ENCODE results near the gene UGT1A8. TPM values are rescaled to one million over a fixed set of nuclear protein-coding genes. Genes with fewer than 3 reads are reported as not detected.
"Not testable (repeated sequence)": the region's sequence is repeated elsewhere in the genome, so short reads cannot be mapped to it uniquely, and the experiment has no call there.

UGT1A8 gene
- total RNA-seq, 4 donors from 2014 or later = not detected

DNA sequence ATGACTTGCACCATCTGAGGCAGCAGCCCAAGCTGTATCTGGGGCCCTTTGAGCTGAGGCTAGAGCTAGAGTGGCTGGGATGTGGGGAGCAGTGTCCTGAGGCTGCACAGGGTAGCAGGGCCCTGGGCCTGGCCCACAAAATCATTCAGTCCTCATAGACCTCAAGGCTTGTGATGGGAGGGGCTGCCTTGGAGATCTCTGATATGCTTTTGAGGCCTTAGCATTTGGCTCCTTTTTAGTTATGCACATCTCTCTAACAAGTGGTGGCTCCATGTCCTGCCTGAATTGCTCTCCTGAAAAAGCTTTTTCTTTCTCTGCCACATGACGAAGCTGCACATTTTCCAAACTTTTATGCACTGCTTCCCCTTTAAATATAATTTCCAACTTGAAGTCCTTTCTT is 11.8 kb upstream of the UGT1A8 start:
- Histone ChIP-seq H3K27me3 (peaks cover 0 to 9% (median 0%) of the 10 kb centered on the region in 4 donors), H3K9me3 (peaks cover 0 to 10% (median 0%) of the 10 kb centered on the region in 4 donors), H3K36me3 (no peaks in the 10 kb centered on the region), H3K4me3 (no peak overlapping the region), H3K27ac (replicated peaks in 1 of 4) (no peak overlapping the region), H3K4me1 (no peaks in the 10 kb centered on the region)
- TF ChIP-seq POLR2A (IDR thresholded peaks at IDR 0.05; ENCODE audit: low read depth) (no peak), CTCF (IDR thresholded peaks at IDR 0.05) (no peak), EP300 (IDR thresholded peaks at IDR 0.05) (no peak), POLR2AphosphoS5 (IDR thresholded peaks at IDR 0.05) (no peak)
- DNase-seq (ENCODE audit: extremely low spot score) = no peak
- WGBS = 92% methylated on average over 1 of the region's 1 CpG
- intact Hi-C loops (cut with DNase I) = no loop called here

GRCh38 chr2:233611284-233611683 is 6.1 kb upstream of the UGT1A8 start:
- Histone ChIP-seq H3K36me3 (no peaks in the 10 kb centered on the region), H3K4me3 (no peak overlapping the region), H3K9me3 (peaks cover 0 to 14% (median 5%) of the 10 kb centered on the region in 4 donors), H3K4me1 (no peaks in the 10 kb centered on the region), H3K27ac (replicated peaks in 1 of 4) (no peak overlapping the region), H3K27me3 (no peaks in the 10 kb centered on the region)
- no peak for TF ChIP-seq POLR2A (IDR thresholded peaks at IDR 0.05; ENCODE audit: low read depth)
- no peak for TF ChIP-seq EP300 (IDR thresholded peaks at IDR 0.05)
- TF ChIP-seq POLR2AphosphoS5 (IDR thresholded peaks at IDR 0.05) = no peak
- TF ChIP-seq CTCF (IDR thresholded peaks at IDR 0.05) = no peak
- intact Hi-C loops (cut with DNase I) = no loop called here
- 80% methylated on average over 4 of the region's 4 CpGs for WGBS
- no peak for DNase-seq (ENCODE audit: extremely low spot score)

GRCh38 chr2:233620204-233620603 is 2.8 kb downstream of the UGT1A8 start:
- Histone ChIP-seq H3K36me3 (no peaks in the 10 kb centered on the region), H3K4me3 (no peak overlapping the region), H3K27me3 (peaks cover 0 to 4% (median 0%) of the 10 kb centered on the region in 4 donors), H3K27ac (replicated peaks in 1 of 4) (no peak overlapping the region), H3K9me3 (no peaks in the 10 kb centered on the region), H3K4me1 (no peaks in the 10 kb centered on the region)
- 77% methylated on average over 4 of the region's 4 CpGs for WGBS
- intact Hi-C loops (cut with DNase I) = no loop called here
- no peak for DNase-seq (ENCODE audit: extremely low spot score)
- no peak for TF ChIP-seq POLR2AphosphoS5 (IDR thresholded peaks at IDR 0.05)
- TF ChIP-seq CTCF (IDR thresholded peaks at IDR 0.05) = no peak
- TF ChIP-seq POLR2A (IDR thresholded peaks at IDR 0.05; ENCODE audit: low read depth) = no peak
- no peak for TF ChIP-seq EP300 (IDR thresholded peaks at IDR 0.05)

DNA sequence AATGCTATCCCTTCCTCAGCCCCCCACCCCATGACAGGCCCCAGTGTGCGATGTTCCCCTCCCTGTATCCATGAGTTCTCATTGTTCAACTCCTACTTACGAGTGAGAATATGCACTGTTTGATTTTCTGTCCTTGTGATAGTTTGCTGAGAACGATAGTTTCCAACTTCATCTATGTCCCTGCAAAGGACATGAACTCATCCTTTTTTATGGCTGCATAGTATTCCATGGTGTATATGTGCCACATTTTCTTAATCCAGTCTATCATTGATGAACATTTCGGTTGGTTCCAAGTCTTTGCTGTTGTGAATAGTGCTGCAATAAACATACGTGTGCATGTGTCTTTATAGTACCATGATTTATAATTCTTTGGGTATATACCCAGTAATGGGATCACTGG is 4.4 kb downstream of the UGT1A8 start:
- intact Hi-C loops (cut with DNase I); H3K9me3 ChIP-seq; H3K4me1 ChIP-seq; H3K27ac ChIP-seq (replicated peaks in 1 of 4); H3K27me3 ChIP-seq; H3K36me3 ChIP-seq; H3K4me3 ChIP-seq; DNase-seq (ENCODE audit: extremely low spot score): not testable (repeated sequence)
- 88% methylated on average over 5 of the region's 5 CpGs for WGBS

DNA sequence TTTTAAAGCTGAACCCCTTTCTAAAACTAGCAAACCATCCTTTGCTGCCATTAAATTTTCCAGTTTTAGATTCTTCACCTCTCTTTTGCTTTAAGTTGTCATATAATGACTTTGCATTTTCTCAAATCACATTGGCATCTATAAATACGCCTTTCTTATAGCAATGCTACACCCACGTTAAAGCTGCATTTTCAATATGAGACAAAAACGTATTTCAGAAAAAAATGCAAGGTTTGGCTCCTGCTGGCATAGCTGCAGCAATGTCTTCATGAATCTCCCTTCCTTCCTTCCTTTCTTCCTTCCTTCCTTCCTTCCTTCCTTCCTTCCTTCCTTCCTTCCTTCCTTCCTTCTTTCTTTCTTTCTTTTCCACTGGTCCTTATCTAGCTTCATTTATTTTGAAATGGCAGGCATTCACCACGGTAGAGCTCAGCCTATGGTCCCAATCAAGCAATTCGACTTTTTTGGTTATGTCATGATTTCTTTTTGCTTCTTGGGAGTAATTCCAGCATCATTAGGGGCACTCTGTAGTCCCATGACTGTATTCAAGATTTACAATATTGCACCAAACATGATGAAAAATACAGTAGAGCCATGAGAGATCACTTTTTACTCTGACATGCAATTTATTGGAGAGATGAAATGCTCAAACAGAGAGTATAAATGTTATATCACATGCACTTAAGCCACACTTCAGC is 10.0 kb downstream of the UGT1A8 start:
- Histone ChIP-seq H3K27ac (replicated peaks in 1 of 4) (no peak overlapping the region), H3K36me3 (no peaks in the 10 kb centered on the region), H3K4me1 (no peaks in the 10 kb centered on the region), H3K9me3 (peaks cover 0 to 12% (median 9%) of the 10 kb centered on the region in 4 donors), H3K4me3 (no peak overlapping the region), H3K27me3 (no peaks in the 10 kb centered on the region)
- intact Hi-C loops (cut with DNase I) = no loop called here
- TF ChIP-seq POLR2AphosphoS5 (IDR thresholded peaks at IDR 0.05) = no peak
- no peak for TF ChIP-seq CTCF (IDR thresholded peaks at IDR 0.05)
- no peak for TF ChIP-seq EP300 (IDR thresholded peaks at IDR 0.05)
- no peak for TF ChIP-seq POLR2A (IDR thresholded peaks at IDR 0.05; ENCODE audit: low read depth)
- DNase-seq (ENCODE audit: extremely low spot score) = no peak
- WGBS = 73% methylated on average over 5 of the region's 5 CpGs

- H3K9me3 ChIP-seq; H3K4me3 ChIP-seq; H3K27ac ChIP-seq (replicated peaks in 1 of 4); H3K27me3 ChIP-seq; H3K4me1 ChIP-seq; H3K36me3 ChIP-seq; DNase-seq (ENCODE audit: extremely low spot score); intact Hi-C loops (cut with DNase I): not testable (repeated sequence)
- WGBS = 79% methylated on average over 8 of the region's 10 CpGs
Observed at GRCh38 chr2:233636306-233636705, 18.9 kb downstream of the UGT1A8 start, which contains the start of gene UGT1A10. Gene UGT1A10, plus strand, starts transcription at chr2:233636448. Its CDS starts 75 bp downstream, at chr2:233636523.

Data from esophagus muscularis mucosa (tissue), 4 donors.